BLaER1 (cell line): Measurements from ENCODE around the gene NUCB1.

Experiments used
- H3K27ac ChIP-seq: shearing (Covaris generic); formaldehyde crosslinking; 2 replicates; pipeline ENCODE4 v1.8.1; 2022
- H3K27me3 ChIP-seq: shearing (Covaris generic); formaldehyde crosslinking; 2 replicates; pipeline ENCODE4 v1.8.1; 2022
- H3K36me3 ChIP-seq: shearing (Covaris generic); formaldehyde crosslinking; 2 replicates; pipeline ENCODE4 v1.8.1; 2022
- H3K4me1 ChIP-seq: shearing (Covaris generic); formaldehyde crosslinking; 2 replicates; pipeline ENCODE4 v1.8.1; 2022
- H3K4me2 ChIP-seq: shearing (Covaris generic); formaldehyde crosslinking; 2 replicates; pipeline ENCODE4 v1.8.1; 2022
- H3K4me3 ChIP-seq: shearing (Covaris generic); formaldehyde crosslinking; 2 replicates; pipeline ENCODE4 v1.8.1; 2022
- H3K9ac ChIP-seq: shearing (Covaris generic); formaldehyde crosslinking; 2 replicates; pipeline ENCODE4 v1.8.1; 2022
- H3K9me3 ChIP-seq: shearing (Covaris generic); formaldehyde crosslinking; 2 replicates; pipeline ENCODE4 v1.8.1; 2022
- H4K20me1 ChIP-seq: shearing (Covaris generic); formaldehyde crosslinking; 2 replicates; pipeline ENCODE4 v1.8.1; 2022
- Cebpa-rat ChIP-seq: shearing (Covaris generic); IDR thresholded peaks from 2 replicates; pipeline ENCODE4 v1.8.1; 2022

The NUCB1 gene

DNA sequence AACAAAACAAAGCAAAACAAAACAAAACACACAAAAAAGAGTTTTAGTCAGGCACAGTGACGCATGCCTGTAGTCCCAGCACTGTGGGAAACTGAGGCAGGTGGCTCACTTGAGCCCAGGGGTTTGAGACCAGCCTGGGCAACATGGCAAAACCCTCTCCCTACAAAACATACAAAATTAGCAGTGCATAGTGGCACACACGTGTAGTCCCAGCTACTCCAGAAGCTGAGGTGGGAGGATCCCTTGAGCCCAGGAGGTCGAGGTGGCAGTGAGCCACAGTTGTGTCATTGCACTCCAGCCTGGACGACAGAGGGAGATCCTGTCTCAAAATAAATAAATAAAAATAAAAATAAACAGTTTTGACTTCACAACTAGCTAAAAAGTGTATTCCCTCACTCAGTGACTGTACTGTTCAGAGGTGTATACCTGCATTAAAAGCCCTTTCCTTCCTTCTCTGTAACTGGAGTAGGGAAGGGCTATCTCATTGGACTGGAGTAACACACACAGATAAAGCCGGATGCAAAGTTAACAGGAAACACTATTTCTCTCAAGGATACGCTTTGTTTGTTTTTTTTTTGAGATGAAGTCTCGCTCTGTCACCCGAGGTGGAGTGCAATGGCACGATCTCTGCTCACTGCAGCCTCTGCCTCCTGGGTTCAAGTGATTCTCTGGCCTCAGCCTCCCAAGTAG, 50.9 kb downstream of the NUCB1 start:
- H3K9ac ChIP-seq: no peak overlapping the region; the same call in 1 of the 2 replicates
- peaks cover 36% of the 10 kb centered on the region for H3K9me3 ChIP-seq
- H3K27ac ChIP-seq: peak overlapping the region; percentile 78
- peaks cover 62% of the 10 kb centered on the region for H3K4me1 ChIP-seq
- peak overlapping the region; percentile 73 for H3K4me2 ChIP-seq
- peaks cover 13% of the 10 kb centered on the region for H3K36me3 ChIP-seq
- peaks cover 9% of the 10 kb centered on the region; the same call in 1 of the 2 replicates for H4K20me1 ChIP-seq
- no peak for TF ChIP-seq Cebpa-rat
- no peaks in the 10 kb centered on the region for H3K27me3 ChIP-seq
- no peak overlapping the region for H3K4me3 ChIP-seq

DNA sequence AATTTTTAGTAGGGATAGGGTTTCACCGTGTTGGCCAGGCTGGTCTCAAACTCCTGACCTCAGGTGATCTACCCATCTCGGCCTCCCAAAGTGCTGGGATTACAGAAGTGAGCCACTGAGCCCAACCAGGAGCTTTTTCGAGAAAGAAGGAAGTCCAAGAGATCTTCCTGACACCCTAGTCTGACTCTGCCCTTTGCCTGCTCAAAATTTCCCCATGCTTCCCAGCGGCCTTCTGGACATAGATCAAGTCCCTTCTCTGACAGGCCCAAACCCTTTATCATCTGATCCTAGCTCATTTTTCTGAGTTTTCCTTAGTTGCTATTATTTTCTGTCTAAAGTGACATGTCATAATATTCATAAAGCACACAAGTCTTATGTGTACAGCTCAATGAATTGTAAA, 53.0 kb downstream of the NUCB1 start:
- Histone ChIP-seq H3K27ac (no peak overlapping the region), H3K4me2 (no peak overlapping the region), H3K4me3 (no peak overlapping the region), H3K36me3 (peaks cover 18% of the 10 kb centered on the region), H3K9me3 (peaks cover 14% of the 10 kb centered on the region), H3K9ac (no peak overlapping the region), H3K4me1 (peaks cover 68% of the 10 kb centered on the region), H3K27me3 (no peaks in the 10 kb centered on the region), H4K20me1 (peaks cover 12% of the 10 kb centered on the region; the same call in 1 of the 2 replicates)
- no peak for TF ChIP-seq Cebpa-rat

DNA sequence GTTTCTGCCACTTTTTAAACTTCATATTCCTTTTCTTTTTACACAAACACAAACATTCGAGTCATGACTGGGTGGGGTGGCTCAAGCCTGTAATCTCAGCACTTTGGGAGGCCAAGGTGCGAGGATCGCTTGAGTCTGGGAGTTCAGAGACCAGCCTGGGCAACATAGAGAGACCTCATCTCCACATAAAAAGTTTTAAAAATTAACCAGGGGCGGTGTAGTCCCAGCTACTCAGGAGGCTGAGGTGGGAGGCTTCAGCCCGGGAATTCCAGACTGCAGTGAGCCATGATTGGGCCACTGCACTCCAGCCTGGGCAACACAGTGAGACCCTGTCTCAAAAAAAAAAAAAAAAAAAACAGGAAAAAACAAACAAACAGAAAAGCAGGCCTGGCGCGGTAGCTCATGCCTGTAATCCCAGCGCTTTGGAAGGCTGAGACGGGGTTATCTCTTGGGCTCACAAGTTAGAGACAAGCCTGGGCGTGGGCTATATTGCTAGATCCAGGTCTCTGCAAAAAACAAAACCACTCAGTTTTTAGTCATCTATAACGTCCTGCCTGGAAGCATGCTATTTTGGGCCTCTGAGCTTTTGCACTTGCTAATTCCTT, 54.0 kb downstream of the NUCB1 start:
- no peak for TF ChIP-seq Cebpa-rat
- Histone ChIP-seq H3K27ac (peak overlapping the region; percentile 98), H4K20me1 (peaks cover 12% of the 10 kb centered on the region; the same call in 1 of the 2 replicates), H3K36me3 (peaks cover 21% of the 10 kb centered on the region), H3K4me1 (peaks cover 67% of the 10 kb centered on the region), H3K9me3 (peaks cover 5% of the 10 kb centered on the region), H3K4me3 (peak overlapping the region; percentile 92), H3K27me3 (no peaks in the 10 kb centered on the region), H3K9ac (peak overlapping the region; percentile 98; the same call in 1 of the 2 replicates), H3K4me2 (peak overlapping the region; percentile 90)

DNA sequence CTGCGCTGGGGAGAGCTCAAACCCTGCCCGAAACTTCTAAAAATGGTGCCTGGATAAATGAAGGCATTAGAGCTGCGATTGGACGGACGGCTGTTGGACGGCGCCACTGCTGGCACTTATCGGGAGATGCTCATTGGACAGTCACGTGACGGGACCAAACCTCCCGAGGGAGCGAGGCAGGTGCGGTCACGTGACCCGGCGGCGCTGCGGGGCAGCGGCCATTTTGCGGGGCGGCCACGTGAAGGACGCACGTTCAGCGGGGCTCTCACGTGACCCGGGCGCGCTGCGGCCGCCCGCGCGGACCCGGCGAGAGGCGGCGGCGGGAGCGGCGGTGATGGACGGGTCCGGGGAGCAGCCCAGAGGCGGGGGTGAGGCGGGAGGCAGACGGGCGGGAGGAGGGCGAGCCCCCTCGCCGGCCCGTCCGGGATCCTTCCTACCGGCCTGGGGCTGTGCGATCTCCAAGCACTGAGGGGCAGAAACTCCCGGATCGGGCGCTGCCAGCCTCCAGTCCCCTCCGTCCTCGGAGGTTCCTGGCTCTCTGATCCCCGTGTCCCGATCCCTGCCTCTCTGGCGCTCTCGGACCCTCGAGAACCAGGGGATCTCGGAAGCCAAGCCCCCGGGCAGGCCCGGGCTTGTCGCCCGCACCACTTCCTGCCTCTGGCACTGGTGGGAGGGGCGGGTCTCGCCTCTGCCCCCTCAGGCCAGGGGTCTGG, 54.6 kb downstream of the NUCB1 start, which contains the start of gene BAX:
TSS of gene BAX (plus strand) at position 281 of the 713 bp plus-strand sequence. CDS start at position 335, 54 bp downstream.
- no peak for TF ChIP-seq Cebpa-rat
- Histone ChIP-seq H3K27ac (peak within 1 kb of the TSS; percentile 98), H4K20me1 (peaks cover 12% of the 10 kb centered on the region; the same call in 1 of the 2 replicates), H3K4me1 (peaks cover 63% of the 10 kb centered on the region), H3K9me3 (no peaks in the 10 kb centered on the region), H3K4me3 (peak within 1 kb of the TSS; percentile 92), H3K36me3 (peaks cover 21% of the 10 kb centered on the region), H3K9ac (peak within 1 kb of the TSS; percentile 98), H3K27me3 (no peaks in the 10 kb centered on the region), H3K4me2 (peak within 1 kb of the TSS; percentile 90)

DNA sequence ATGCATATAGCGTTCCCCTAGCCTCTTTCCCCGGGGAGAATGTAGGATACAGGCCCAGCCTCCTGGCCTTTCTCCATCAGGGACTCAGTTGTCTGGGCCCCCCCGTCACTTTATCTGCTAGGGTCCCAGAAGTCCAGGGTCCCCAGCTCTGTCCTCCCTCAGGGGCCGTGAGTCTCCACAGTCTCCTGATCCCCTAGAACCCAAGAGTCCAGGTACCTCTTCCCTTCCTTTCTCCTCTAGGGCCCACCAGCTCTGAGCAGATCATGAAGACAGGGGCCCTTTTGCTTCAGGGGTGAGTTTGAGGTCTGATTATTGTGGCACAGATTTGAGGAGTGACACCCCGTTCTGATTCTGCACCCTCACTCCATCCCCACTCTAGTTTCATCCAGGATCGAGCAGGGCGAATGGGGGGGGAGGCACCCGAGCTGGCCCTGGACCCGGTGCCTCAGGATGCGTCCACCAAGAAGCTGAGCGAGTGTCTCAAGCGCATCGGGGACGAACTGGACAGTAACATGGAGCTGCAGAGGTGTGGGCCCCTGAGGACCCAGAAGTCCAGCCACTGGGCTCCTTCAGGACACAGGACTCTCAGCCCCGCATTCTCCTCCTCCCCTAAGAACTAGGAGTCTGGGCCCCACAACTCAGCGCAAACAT, 55.3 kb downstream of the NUCB1 start:
- Histone ChIP-seq H4K20me1 (peaks cover 12% of the 10 kb centered on the region; the same call in 1 of the 2 replicates), H3K4me2 (peak overlapping the region; percentile 90), H3K4me3 (peak overlapping the region; percentile 92), H3K36me3 (peaks cover 21% of the 10 kb centered on the region), H3K4me1 (peaks cover 62% of the 10 kb centered on the region), H3K9me3 (no peaks in the 10 kb centered on the region), H3K27ac (peak overlapping the region; percentile 98), H3K9ac (peak overlapping the region; percentile 98), H3K27me3 (no peaks in the 10 kb centered on the region)
- no peak for TF ChIP-seq Cebpa-rat

DNA sequence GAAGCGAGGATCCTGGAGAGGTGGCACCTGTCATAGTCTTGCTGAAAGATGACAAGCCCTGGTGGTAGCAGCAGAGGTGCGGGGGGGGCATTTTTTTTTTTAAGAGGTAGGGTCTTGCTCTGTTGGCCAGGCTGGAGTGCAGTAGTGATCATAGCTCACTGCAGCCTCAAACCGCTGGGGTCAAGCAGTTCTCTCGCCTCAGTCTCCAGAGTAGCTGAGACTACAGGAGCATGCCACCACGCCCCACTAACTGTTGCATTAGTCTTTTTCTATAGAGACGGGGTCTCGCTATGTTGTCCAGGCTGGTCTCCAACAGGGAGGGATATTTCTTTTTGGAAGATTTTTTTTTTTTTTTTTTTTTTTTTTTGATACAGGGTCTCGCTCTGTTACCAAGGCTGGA, 57.9 kb downstream of the NUCB1 start:
- Histone ChIP-seq H3K4me3 (no peak overlapping the region), H3K9me3 (no peaks in the 10 kb centered on the region), H3K4me1 (peaks cover 54% of the 10 kb centered on the region), H3K36me3 (peaks cover 26% of the 10 kb centered on the region), H4K20me1 (peaks cover 12% of the 10 kb centered on the region; the same call in 1 of the 2 replicates), H3K9ac (no peak overlapping the region), H3K27me3 (no peaks in the 10 kb centered on the region), H3K27ac (no peak overlapping the region), H3K4me2 (no peak overlapping the region)
- no peak for TF ChIP-seq Cebpa-rat

DNA sequence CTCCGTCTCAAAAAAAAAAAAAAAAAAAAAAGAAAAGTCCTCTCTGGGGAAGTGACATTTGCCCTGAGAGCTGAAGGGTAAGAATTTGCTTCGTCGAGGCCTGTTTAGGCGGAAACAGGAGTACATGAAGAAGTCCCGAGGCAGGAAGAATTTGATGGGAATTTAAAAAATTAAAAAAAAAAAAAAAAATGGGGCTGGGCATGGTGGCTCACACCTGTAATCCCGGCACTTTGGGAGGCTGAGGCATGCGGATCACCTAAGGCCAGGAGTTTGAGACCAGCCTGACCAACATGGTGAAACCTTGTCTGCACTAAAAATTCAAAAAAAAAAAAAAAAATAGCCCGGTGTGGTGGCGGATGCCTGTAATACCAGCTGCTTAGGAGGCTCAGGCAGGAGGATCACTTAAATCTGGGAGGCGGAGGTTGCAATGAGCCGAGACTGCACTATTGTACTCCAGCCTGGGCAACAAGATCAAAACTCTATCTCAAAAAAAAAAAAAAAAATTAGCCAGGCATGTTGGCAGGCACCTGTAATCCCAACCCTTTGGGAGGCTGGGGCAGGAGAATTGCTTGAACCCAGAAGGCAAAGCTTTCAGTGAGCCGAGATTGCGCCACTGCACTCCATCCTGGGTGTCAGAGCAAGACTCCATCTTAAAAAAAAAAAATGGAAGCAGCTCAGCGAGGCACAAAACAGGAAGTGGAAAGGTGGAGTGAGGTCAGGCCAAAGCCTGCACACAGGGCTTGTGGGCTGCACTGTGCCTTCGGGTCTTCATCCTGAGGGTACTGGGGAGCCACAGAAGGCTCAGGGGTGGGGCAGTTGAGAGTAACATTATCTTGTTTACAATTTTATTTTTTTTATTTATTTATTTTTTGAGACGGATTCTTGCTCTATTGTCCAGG, 59.5 kb downstream of the NUCB1 start:
- H3K4me1 ChIP-seq: peaks cover 56% of the 10 kb centered on the region
- peaks cover 12% of the 10 kb centered on the region; the same call in 1 of the 2 replicates for H4K20me1 ChIP-seq
- H3K4me3 ChIP-seq: no peak overlapping the region
- no peak overlapping the region for H3K9ac ChIP-seq
- no peaks in the 10 kb centered on the region for H3K9me3 ChIP-seq
- no peak overlapping the region for H3K27ac ChIP-seq
- no peaks in the 10 kb centered on the region for H3K27me3 ChIP-seq
- TF ChIP-seq Cebpa-rat: no peak
- no peak overlapping the region for H3K4me2 ChIP-seq
- H3K36me3 ChIP-seq: peaks cover 26% of the 10 kb centered on the region

DNA sequence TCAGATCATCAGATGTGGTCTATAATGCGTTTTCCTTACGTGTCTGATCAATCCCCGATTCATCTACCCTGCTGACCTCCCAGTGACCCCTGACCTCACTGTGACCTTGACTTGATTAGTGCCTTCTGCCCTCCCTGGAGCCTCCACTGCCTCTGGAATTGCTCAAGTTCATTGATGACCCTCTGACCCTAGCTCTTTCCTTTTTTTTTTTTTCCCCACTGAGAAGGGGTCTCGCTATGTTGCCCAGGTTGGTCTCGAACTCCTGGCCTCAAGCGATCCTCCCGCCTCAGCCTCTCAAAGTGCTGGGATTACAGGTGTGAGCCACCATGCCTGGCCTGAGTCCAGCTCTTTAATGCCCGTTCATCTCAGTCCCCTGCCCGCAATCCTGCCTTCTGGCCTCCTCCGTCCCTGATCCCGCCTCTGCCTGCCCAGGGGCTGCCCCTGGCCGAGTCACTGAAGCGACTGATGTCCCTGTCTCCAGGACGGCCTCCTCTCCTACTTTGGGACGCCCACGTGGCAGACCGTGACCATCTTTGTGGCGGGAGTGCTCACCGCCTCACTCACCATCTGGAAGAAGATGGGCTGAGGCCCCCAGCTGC, 61.0 kb downstream of the NUCB1 start:
- Histone ChIP-seq H4K20me1 (peaks cover 11% of the 10 kb centered on the region), H3K4me3 (no peak overlapping the region), H3K9me3 (no peaks in the 10 kb centered on the region), H3K27ac (peak overlapping the region; percentile 89), H3K9ac (no peak overlapping the region), H3K36me3 (peaks cover 24% of the 10 kb centered on the region), H3K4me2 (peak overlapping the region; percentile 99; the same call in 1 of the 2 replicates), H3K27me3 (no peaks in the 10 kb centered on the region), H3K4me1 (peaks cover 49% of the 10 kb centered on the region)
- TF ChIP-seq Cebpa-rat: no peak
